M059J (cell line): ENCODE measurements around the gene HS3ST5. TPM values are rescaled to one million over a fixed set of nuclear protein-coding genes. Genes with fewer than 3 reads are reported as not detected.
A peak's percentile ranks its signal among the peaks of the same experiment; 100 is the strongest.
"Not testable (repeated sequence)": the region's sequence is repeated elsewhere in the genome, so short reads cannot be mapped to it uniquely, and the experiment has no call there.

Experiments
- DNase-seq: peaks from one replicate; pipeline ENCODE4 v3.0.0-alpha.2; 2012; ENCODE audit warnings: low read depth
- total RNA-seq: library from RNA; depleted of rRNA; stranded (reverse); fragments of >200 nt; shearing (Covaris generic); gene quantifications from 2 replicates; pipeline ENCODE4 v1.2.3, GENCODE V29; 2014

HS3ST5 gene
- total RNA-seq, 1 experiment from 2014 or later, result not detected

DNA sequence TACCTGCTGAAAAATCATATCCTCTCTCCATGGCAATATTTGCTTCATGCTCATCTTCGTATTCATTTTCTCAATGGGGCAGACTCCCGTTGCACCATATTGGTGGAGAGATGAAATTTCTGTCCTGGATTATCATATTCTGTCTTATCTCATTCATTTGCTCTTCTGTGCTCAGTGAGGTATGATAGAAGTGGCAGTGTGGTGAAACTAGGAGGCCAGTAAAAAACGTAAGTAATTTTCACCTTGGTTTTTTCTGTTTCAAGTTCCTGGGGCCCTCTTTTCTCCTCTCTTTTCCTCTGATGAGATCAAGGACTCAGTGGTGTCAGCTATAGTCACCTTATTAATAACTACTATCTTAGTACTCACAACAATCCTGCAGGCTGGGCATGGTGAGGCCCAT, 189.4 kb downstream of the HS3ST5 start:
- DNase-seq, result no peak

DNA sequence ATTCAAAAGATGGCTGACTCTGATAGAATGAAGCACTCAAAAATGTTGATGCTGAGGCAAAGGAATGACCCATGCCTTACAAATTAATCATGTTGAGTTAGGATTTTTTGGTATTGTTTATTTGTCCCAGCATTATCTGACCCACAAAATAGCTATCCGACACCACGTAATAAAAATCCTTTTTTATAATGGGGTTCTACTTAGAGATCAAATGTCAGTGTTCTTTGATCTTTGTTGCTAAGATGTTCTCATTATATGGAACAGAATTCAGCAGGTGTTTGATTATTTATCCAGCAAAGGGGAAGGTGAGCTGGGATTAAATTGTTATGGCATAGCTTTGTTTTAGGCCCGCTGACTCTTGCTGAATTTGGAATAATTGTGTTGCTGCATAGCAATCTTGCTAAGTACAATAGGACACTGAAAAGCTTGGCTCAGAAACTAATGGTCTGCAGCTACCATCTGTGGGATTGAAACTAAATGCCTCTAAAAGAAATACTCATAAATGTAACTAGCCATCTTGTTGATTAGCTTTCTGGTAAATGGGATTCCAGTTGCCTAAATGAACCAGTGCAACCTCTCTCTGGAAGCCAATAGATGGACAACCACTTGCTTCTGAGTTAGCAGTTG, 191.6 kb downstream of the HS3ST5 start:
- DNase-seq, result no peak

DNA sequence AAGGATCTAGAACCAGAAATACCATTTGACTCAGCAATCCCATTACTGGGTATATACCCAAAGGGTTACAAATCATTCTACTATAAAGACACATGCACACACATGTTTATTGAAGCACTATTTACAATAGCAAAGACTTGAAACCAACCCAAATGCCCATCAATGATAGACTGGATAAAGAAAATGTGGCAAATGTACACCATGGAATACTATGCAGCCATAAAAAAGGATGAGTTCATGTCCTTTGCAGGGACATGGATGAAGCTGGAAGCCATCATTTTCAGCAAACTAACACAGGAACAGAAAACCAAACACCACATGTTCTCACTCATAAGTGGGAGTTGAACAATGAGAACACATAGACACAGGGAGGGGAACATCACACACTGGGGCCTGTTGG, 193.6 kb downstream of the HS3ST5 start:
- DNase-seq, result not testable (repeated sequence)

DNA sequence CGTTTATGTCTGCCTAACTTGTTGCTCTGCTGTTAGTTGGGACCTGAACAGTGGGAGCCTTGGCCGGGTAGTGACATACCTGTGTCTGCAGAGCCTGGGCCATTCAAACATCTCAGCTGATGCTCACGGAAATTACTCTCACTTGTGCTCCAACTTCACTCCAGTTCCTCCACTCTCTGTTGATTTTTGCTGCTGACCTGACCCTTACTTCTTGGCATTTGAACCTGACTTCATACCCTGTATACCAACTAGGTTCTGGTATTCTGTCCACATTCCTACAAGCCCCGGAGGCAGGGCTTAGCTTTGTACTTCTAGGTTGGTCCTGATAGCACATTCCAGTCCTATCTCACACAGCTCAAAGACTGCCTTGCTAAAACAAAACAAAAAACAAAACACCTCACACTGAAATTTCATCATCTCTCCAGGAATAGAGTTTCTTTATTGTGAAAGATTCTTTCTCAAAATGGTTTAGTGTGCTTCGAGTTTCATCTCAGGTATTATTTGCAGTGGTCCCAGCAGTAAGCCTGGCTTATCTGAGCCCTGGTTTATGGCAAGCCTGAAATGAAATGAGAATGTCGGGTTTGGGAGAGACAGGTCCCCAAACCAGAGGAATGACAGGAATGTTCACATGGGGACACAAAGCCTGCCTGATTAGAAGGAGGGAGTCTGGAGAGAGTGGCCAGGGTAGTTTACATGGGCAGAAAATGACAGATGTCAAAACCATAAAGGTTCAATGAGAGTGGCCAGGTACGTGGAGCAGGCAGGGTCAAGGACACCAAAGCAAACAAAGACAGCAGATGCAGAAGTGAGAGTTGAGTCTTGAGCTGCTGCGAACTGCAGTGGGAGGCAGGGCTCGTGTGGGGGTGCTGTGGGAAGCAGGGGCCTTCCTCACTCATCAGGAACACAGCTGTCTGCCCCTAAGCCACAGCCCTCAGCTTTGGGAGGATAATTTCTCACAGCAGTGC, 197.7 kb downstream of the HS3ST5 start:
- DNase-seq, result no peak

DNA sequence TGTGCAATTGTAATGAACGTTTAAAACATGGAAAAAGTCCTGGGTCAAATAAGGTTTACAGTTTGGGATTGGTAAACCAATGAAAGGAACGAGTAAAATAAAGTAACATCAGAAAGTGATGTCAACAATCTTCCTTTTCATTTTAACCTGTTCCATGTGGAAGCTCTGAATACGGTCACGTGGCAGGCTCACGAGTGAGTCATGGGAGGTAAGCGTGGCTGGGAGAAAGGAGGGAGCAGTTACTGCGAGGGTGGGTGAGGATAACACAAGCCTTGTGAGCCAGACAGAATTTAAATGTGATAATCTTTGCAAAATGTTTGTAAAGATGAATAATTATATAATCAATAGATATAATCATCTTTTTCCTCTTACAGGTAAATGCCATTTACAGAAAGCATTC, 200.6 kb downstream of the HS3ST5 start:
- peak; percentile 22 for DNase-seq

DNA sequence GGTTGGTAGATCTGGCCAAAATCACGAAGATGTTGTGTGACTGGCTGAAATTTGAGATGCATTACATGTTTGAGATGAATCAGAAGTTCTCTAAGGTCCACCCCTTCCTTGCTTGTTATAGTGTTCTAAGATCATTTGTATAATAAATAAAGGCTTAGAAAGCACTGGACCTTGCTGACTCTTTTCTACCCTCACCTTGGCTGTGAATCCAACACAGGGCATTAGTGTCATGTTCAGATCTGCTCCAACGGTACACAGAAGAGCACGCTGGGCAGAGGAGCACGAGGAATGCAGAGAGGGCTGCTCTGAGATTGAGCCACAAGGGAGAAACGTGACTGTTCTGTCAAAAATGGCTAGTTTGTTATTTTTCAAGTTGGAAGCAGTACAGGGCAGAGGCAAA, 202.4 kb downstream of the HS3ST5 start:
- peak; percentile 7 for DNase-seq

DNA sequence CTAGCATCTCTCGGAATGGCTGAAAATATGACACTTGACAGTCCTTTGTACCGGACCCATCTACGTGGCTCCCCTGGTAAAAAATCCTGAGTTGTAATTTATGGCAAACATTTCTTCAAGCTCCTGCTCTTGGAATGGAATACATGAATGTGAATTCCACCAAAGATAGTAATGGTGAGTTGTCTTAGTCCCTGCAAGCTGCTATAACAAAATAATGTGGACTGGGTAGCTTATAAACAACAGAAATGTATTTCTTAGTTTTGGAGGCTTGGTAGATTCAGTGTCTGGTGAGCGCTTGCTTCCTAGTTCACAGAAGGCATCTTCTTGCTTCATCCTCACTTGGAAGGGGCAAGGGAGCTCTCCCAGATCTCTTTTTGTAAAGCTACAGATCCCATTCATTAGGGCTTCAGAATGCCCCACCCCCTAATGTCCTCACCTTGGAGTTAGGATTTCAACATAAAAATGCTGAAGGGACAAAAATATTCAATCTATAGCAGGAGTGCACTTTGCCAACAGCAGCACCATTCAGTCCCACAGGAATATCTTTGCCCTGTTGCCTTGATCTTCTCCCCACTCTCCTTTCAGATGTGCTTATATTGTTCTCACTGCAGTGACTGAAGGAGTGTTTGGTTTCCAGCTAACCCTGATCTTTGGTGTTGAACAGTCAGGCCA, 204.1 kb downstream of the HS3ST5 start:
- no peak for DNase-seq

DNA sequence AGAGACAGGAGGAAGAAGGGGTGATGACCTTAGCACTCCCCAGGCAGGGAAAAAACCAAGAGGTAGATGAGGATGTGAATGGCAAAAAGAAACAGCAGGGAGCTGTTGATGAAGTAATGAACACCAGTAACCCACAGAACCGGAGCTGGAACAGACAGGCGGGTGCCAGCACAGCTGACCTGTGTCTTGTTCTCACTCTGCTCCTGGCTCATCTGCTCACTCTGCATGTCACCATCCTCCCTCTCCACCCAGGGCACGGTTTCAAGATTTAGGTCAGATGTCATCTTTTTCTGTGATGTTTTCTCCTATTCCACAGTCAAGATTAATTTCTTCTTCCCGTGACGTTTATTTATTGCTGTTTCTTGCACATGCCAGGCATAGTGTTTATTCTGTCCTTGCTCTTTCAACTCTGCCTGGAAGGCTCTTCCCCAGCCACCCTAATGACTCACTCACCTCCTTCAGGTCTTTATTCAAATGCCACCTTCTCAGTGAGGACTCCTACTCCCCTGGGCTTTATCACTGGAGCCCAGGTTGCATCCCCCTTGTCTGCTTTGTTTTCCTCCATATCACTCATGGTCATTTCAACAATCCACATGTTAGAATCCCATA, 207.4 kb downstream of the HS3ST5 start:
- DNase-seq, result peak; percentile 13

DNA sequence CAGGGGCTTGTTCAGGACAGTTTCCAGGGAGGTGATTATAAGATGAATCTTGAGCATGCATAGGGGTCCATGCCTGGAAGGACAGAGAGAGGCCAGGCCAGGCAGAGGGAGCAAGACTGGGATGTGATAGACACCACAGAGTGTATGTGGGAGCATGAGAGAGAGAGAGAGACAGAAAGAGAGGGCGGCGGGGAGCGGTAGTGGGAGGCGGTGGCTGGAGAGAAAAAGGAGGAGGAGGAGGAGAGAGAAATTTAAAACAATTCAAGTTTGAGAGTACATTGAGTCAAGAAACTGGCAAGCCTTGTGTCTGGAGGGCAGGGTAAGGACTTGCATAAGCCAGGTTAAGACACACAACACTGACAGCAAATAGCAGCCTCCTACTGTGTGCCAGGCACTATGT, 209.0 kb downstream of the HS3ST5 start:
- no peak for DNase-seq

DNA sequence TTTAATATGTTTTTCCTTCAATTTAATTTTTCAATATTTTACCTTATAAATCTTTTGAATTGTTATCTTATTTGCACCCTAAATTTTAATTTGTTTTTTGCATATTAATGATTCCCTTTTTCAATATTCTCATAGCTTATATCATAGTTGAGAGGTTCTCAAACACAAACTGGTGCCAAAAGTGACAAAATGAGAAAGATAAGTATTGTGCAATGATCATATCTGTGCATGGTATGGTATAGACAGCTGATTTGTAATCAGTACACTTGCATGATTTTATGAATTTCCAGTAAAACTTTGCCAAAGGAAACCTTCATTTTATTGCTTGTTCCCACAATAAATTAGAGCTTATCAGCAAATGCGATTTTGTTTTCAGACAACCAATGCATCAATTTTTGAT, 210.9 kb downstream of the HS3ST5 start:
- no peak for DNase-seq

DNA sequence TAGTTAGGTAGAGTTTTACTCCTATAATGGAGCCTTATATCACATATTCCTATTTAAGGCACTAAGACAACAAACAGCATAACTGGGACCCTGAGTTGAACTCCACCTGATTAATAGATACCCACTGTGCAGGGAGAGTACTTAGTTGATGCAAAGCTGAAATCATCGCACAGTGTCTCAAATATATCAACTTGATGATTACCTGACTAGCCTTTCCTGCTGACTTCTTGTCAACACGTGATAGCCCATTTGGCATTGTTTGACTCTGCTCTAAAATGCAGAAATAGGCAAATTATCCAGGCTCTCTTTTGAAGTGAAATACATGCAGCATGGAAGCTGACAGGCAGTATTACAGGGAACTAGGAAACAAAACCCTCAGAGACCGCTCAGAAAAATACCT, 217.2 kb downstream of the HS3ST5 start:
- DNase-seq, result no peak

DNA sequence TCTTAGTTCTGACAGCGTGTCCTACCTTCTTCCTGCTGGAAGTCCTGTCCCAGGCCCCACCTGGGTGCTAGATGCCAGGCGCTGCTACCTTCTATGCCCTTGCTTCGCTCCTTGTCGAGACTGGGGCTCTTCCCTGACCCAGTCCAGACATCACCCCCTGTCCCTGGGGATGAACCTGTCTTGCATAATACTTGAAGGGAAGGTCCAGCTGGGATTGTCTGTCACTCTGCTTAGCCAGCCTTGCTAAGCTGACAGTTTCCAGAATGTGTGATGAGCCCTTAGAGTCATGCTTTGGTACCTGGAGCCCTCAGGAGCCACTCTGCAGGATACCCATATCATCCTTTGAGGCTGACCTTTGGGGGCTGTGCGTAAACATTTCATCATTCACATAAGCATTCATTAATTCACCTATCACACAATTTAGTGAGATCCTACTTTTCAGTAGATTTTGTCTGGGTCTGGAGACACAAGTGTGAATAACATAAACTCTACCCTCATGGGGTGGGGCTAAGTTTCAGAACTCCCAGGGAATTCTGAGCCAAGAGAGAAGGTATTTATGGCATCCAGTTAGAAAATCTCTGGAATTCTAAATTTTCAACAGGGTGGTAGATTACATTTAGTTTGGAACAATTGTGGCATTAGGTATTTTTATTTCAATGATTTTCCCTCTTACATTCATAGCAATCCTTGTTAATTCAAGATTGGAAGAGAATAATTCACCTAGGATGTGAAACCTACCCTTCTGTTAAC, 220.7 kb downstream of the HS3ST5 start:
- no peak for DNase-seq

DNA sequence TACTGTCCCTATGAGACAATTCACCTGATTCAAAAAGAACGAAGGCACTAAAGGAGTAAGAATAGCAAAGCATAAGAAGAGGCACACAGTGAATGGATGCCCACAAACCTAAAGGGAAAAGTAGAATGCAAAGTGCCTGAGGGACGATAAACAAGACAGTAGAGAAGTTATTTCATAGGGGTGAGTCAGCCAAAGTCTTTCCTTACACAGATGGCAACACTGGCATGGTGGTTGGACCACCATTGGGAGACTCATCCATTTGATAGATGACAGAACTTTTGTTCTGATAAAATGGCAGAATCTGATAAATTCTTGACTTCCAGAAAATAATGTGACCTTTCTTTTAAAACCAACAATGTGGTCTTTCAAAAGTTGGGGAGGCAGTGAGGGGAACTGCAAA, 223.8 kb downstream of the HS3ST5 start:
- peak; percentile 22 for DNase-seq

DNA sequence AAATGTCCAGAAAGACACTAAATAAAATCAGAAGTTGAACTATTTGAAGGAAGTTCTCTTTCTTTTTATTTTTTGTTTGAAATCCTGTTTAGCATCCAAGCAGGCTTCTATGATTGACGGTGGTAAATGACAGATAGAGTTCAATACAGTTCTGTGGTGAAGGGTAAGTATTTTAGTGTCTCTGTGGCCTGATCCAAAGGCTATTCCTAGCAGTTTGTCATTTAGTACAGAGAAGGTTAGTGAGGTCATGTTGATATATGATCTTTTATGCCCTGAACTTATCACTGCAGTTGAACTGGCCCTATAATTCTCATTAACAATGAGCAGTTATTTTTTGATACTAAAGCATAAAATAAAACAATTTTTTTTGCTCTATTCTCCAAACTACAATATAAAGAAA, 227.2 kb downstream of the HS3ST5 start:
- no peak for DNase-seq

DNA sequence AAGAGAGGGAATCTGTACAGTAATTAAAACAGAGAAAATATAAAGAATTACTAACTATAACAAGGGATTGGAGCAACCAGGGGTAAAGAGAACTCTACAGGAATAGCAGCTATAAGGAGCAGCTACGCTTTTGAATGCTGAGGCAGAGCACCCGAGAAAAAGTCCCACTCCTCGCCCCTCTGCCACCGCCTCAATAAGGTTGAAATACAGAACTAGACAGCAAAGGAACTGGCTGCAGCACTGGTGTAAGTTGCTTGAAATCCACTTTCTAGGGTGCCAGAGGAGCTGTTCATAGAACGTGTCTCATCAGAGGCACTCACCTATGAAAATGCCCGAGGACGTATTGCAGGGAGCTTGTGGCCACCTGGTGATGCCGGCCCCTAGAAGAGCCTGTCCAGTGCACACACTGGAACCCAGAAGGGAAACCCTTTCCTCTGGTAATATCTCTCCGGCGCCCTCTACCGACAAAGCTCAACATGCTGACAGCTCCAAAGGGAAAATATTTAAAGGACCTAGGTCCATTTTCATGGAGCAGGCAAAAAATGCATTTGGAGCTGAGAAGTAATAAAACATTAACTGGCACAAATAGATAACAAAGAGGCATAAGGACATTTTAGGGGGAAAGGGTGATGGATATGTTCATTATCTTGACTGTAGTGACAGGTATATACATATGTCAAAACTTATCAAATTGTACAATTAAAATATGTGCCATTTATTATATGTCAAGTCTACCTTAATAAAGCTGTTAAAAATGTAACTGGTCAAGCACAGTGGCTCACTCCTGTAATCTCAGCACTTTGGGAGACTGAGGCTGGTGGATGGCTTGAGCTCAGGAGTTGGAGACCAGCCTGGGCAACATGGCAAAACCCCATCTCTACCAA, 234.5 kb downstream of the HS3ST5 start:
- DNase-seq, result peak; percentile 83

DNA sequence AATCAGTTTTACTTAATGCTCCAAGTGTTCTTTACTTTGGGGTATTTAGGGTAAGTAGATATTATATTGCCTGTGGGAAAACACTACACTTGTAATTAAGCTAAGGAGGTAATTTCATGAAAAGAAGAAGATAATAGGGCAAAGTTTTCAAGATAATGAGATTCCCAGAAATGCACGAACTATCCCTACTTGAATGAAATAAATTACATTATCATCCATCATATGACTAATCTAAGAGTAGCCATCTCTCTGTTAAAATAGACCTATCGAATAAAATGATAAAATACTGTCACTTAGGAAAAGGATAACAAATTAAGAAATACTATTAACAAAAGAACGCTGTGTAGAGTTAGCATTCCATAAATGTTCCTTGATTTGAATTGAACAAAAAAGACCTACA, 236.8 kb downstream of the HS3ST5 start:
- DNase-seq, result no peak

DNA sequence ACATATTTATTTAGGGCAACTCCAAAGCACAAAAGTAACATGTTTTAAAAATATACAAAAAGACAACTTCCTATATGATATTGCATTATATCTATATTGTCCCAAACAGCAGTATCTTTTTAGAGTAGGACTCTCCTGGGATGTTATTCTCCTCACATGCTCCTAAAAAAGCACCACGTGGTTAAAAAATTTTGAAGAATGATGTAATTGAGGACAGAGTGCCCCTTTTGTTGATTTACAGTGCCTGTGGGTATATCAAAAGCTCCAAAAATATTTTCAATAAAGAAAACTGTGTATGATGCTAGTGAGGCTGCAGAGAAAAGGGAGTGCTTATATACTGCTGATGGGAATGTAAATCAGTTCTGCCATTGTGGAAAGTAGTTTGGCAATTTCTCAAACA, 241.6 kb downstream of the HS3ST5 start:
- DNase-seq, result no peak

DNA sequence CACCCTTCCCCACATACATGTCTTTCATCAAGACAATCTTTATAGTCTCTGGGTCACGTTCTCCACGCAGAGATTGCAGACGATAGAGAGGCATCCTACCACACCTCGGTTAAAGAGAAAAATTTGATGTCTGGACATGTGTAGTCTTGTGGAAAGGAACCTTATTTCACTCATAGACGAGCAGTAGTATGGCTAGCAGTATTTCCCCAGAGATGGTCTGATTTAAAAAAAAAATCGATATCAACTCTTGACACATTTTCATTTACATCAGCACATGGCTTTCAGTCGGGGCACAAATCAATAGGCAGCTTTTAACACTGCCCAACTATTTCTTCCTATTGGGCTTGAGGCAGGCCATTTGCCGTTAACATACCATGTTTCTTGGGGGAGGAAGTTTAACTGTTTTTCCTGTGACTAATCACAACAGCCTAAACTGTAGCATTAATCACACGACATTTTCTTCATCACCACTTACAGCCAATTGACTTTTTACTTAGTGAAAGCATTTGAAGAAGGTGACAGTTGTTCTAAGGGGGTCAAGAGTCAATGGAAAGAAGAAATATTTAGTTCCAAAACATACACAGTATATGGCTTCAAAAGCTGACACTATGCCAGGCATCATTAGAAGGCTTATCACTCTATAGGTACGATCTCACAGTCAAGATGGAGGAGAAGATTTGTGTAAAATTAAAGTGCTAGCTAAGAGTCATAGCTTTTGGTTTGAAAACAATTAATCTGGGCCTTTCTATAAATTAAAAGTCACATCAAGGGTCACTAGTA, 242.4 kb downstream of the HS3ST5 start:
- peak; percentile 60 for DNase-seq

DNA sequence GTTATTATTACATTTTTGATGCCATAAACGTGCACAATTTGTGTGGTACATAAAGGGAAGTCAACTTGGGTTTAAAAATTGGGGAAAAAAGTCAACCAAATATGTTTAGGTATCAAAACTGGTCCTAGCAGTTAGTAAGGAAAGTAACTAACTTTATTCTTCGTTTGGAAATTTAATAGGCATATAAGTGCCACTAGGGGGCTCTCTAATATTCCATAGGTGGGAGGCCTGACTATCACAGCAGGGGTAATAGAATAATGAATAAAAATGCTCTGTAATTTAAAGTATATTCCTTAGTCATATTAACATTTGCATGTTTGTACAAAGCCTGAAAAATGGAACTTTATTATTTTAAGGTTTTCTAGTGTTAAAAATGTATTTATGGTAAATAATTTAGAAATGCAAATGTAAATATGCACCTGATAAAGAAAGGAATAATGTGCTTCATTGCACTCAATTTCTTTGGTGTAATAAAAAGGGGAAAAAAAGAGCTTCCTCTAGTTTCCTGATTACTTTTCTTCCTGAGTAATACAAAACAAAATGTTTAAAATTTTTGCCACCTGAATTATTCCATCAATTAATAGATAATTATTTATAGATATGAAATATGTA, 246.2 kb downstream of the HS3ST5 start:
- DNase-seq, result peak; percentile 44
